ENCODE measurements around the gene PRR5. TPM values are rescaled to one million over a fixed set of nuclear protein-coding genes. Genes with fewer than 3 reads are reported as not detected.

The PRR5 gene
- total RNA-seq, 2 experiments from 2014 or later, result 0.19 to 1.8 TPM

DNA sequence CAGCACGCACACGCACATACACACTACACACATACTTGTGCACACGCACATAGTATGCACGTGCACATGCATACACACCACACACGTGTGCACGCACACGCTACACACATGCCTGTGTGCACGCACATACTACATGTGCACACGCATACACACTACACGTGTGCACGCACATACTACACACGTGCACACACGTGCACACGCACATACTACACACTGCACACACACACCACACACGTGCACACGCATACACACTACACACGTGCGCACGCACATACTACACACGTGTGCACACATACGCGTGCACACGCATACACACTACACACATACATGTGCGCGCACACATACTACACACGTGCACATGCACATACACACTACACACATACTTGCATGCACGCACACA lies 30.7 kb downstream of the PRR5 start:
- Histone ChIP-seq H3K4me1 (ENCODE audit: insufficient read depth, low read length, poor library complexity, severe bottlenecking) (no peaks in the 10 kb centered on the region), H3K9me3 (ENCODE audit: low read length) (no peaks in the 10 kb centered on the region), H3K4me2 (ENCODE audit: low read length) (no peak overlapping the region), H3K9me2 (ENCODE audit: insufficient read depth, low read length) (no peaks in the 10 kb centered on the region), H3K4me3 (ENCODE audit: low read depth, low read length, poor library complexity, severe bottlenecking) (no peak overlapping the region), H4K20me1 (ENCODE audit: insufficient read depth, low read length) (no peaks in the 10 kb centered on the region), H2AFZ (ENCODE audit: low read length) (no peak overlapping the region), H3K36me3 (ENCODE audit: insufficient read depth, low read length) (no peaks in the 10 kb centered on the region), H3K79me2 (ENCODE audit: insufficient read depth, low read depth, low read length) (no peaks in the 10 kb centered on the region), H3K27ac (ENCODE audit: low read depth, low read length, poor library complexity, severe bottlenecking) (no peak overlapping the region)
- DNase-seq (ENCODE audit: low spot score), result no peak
- BruUV-seq (replicated peaks), result no TSS peak
- TF ChIP-seq EZH2phosphoT487 (IDR thresholded peaks at IDR 0.05; ENCODE audit: borderline replicate concordance, low read depth, low read length), result no peak
- TF ChIP-seq, protein P1, sequence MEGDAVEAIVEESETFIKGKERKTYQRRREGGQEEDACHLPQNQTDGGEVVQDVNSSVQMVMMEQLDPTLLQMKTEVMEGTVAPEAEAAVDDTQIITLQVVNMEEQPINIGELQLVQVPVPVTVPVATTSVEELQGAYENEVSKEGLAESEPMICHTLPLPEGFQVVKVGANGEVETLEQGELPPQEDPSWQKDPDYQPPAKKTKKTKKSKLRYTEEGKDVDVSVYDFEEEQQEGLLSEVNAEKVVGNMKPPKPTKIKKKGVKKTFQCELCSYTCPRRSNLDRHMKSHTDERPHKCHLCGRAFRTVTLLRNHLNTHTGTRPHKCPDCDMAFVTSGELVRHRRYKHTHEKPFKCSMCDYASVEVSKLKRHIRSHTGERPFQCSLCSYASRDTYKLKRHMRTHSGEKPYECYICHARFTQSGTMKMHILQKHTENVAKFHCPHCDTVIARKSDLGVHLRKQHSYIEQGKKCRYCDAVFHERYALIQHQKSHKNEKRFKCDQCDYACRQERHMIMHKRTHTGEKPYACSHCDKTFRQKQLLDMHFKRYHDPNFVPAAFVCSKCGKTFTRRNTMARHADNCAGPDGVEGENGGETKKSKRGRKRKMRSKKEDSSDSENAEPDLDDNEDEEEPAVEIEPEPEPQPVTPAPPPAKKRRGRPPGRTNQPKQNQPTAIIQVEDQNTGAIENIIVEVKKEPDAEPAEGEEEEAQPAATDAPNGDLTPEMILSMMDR (conservative IDR thresholded peaks at IDR 0.05; ENCODE audit: low read length), result no peak
- intact Hi-C loops (cut with micrococcal nuclease; ENCODE audit: unreplicated experiment), result no loop called here
- CTCF ChIA-PET (ENCODE audit: unreplicated experiment), result no interaction called here
- POLR2A ChIA-PET, result no interaction called here

DNA sequence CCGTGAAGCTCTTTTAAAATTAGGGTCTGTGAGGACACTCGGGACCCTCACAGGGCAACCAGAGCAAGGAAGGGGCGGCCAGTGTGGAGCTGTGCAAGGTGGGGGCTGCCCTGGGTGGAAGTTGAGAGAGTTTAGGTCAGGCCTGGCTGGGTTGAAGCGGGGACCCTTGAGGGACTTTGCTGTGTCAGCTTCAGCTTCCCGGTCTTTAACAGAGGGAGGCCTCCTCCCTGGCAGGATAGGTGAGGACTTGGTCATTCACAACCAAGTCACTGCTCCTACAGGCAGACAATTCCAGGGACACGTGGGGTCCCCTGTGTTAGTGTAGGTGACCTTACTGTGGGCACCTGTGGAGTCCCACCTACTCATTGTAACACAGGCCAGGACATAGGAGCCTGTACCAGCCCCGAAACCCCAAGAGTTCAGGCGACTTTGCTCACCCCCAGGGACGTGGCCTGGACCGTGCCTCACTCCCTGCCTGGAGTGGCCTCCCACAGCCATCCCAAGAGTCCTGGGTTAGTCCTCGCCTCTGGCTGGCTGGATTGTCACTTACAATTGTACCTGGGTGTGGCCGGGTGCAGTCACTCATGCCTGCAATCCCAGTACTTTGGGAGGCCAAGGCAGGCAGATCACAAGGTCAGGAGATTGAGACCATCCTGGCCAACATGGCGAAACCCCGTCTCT lies 31.6 kb downstream of the PRR5 start:
- no peak overlapping the region for H2AFZ ChIP-seq (ENCODE audit: low read length)
- no peaks in the 10 kb centered on the region for H3K4me1 ChIP-seq (ENCODE audit: insufficient read depth, low read length, poor library complexity, severe bottlenecking)
- ChIA-PET CTCF (ENCODE audit: unreplicated experiment) (no interaction called here), POLR2A (interaction anchor here (0.6 kb wide), 1 partner anchor 1164 kb away, joined by 3 read pairs; no protein-coding TSS in a partner anchor)
- no peak overlapping the region for H3K4me3 ChIP-seq (ENCODE audit: low read depth, low read length, poor library complexity, severe bottlenecking)
- H3K79me2 ChIP-seq (ENCODE audit: insufficient read depth, low read depth, low read length), result no peaks in the 10 kb centered on the region
- DNase-seq (ENCODE audit: low spot score), result no peak
- H3K9me2 ChIP-seq (ENCODE audit: insufficient read depth, low read length), result no peaks in the 10 kb centered on the region
- BruUV-seq (replicated peaks), result no TSS peak
- H3K36me3 ChIP-seq (ENCODE audit: insufficient read depth, low read length), result no peaks in the 10 kb centered on the region
- intact Hi-C loops (cut with micrococcal nuclease; ENCODE audit: unreplicated experiment), result no loop called here
- no peak overlapping the region for H3K4me2 ChIP-seq (ENCODE audit: low read length)
- TF ChIP-seq, protein P1 (conservative IDR thresholded peaks at IDR 0.05; ENCODE audit: low read length), result no peak
- TF ChIP-seq EZH2phosphoT487 (IDR thresholded peaks at IDR 0.05; ENCODE audit: borderline replicate concordance, low read depth, low read length), result no peak
- H4K20me1 ChIP-seq (ENCODE audit: insufficient read depth, low read length), result no peaks in the 10 kb centered on the region
- no peak overlapping the region for H3K27ac ChIP-seq (ENCODE audit: low read depth, low read length, poor library complexity, severe bottlenecking)
- H3K9me3 ChIP-seq (ENCODE audit: low read length), result no peaks in the 10 kb centered on the region

DNA sequence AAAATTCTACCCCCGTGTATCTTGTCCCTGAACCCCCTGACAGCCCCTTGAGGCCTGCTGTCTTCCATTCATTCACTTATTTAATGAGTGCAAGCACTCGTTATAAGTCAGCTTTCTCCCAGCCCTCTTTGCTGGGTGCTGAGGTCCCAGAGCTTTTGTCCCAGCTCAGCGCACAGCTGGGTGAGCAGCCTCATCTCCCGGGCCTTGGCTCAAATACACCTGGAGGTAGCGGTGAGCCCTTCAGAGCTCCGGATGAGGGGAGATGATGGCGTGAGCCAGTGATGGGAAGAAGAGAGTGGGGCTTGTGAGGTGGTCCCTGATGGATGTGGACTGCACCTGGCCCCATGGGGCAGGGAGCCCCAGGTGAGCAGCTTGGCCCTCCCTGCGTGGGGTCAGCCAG lies 32.3 kb downstream of the PRR5 start:
- ChIA-PET CTCF (ENCODE audit: unreplicated experiment) (no interaction called here), POLR2A (no interaction called here)
- no peak for TF ChIP-seq EZH2phosphoT487 (IDR thresholded peaks at IDR 0.05; ENCODE audit: borderline replicate concordance, low read depth, low read length)
- H3K4me2 ChIP-seq (ENCODE audit: low read length), result no peak overlapping the region
- H3K9me2 ChIP-seq (ENCODE audit: insufficient read depth, low read length), result no peaks in the 10 kb centered on the region
- no peak overlapping the region for H2AFZ ChIP-seq (ENCODE audit: low read length)
- H4K20me1 ChIP-seq (ENCODE audit: insufficient read depth, low read length), result no peaks in the 10 kb centered on the region
- H3K36me3 ChIP-seq (ENCODE audit: insufficient read depth, low read length), result no peaks in the 10 kb centered on the region
- H3K4me1 ChIP-seq (ENCODE audit: insufficient read depth, low read length, poor library complexity, severe bottlenecking), result no peaks in the 10 kb centered on the region
- intact Hi-C loops (cut with micrococcal nuclease; ENCODE audit: unreplicated experiment), result no loop called here
- no peak overlapping the region for H3K27ac ChIP-seq (ENCODE audit: low read depth, low read length, poor library complexity, severe bottlenecking)
- DNase-seq (ENCODE audit: low spot score), result no peak
- no peaks in the 10 kb centered on the region for H3K9me3 ChIP-seq (ENCODE audit: low read length)
- no peak overlapping the region for H3K4me3 ChIP-seq (ENCODE audit: low read depth, low read length, poor library complexity, severe bottlenecking)
- no TSS peak for BruUV-seq (replicated peaks)
- H3K79me2 ChIP-seq (ENCODE audit: insufficient read depth, low read depth, low read length), result no peaks in the 10 kb centered on the region
